IMR-90 (cell line): ENCODE results near the gene CPNE6.

Experiments
- BHLHE40 ChIP-seq: fragments of 150-350 bp; IDR thresholded peaks from 2 replicates; pipeline ENCODE4 v1.6.1; 2016; ENCODE audit warnings: mild to moderate bottlenecking, low read depth, low read length
- CEBPB ChIP-seq: IDR thresholded peaks from 2 replicates; pipeline ENCODE4 v1.6.1; 2012; ENCODE audit warnings: low read depth, low read length, improper control_type of control experiment
- CTCF ChIP-seq: conservative IDR thresholded peaks from 2 replicates; pipeline ENCODE4 v1.5.1; 2012; ENCODE audit warnings: mild to moderate bottlenecking, low read depth, low read length, improper control_type of control experiment
- ELK1 ChIP-seq: fragments of 150-350 bp; IDR thresholded peaks from 2 replicates; pipeline ENCODE4 v1.6.1; 2016; ENCODE audit warnings: low read depth, mild to moderate bottlenecking, low read length, moderate library complexity, borderline replicate concordance
- FOS ChIP-seq: fragments of 150-350 bp; IDR thresholded peaks from 2 replicates; pipeline ENCODE4 v1.6.1; 2016; ENCODE audit warnings: low read depth, low read length
- MAFK ChIP-seq: IDR thresholded peaks from 2 replicates; pipeline ENCODE4 v1.6.1; 2012; ENCODE audit warnings: low read depth, low read length, improper control_type of control experiment
- NFE2L2 ChIP-seq: fragments of 150-350 bp; IDR thresholded peaks from 2 replicates; pipeline ENCODE4 v1.6.1; 2016; ENCODE audit warnings: low read depth, mild to moderate bottlenecking, low read length
- POLR2A ChIP-seq: IDR thresholded peaks from 2 replicates; pipeline ENCODE4 v1.6.1; 2012; ENCODE audit warnings: mild to moderate bottlenecking, low read depth, low read length
- RAD21 ChIP-seq: IDR thresholded peaks from 2 replicates; pipeline ENCODE4 v1.6.1; 2012; ENCODE audit warnings: low read length, improper control_type of control experiment
- RCOR1 ChIP-seq: IDR thresholded peaks from 2 replicates; pipeline ENCODE4 v1.6.1; 2012; ENCODE audit warnings: mild to moderate bottlenecking, low read length, improper control_type of control experiment; ENCODE audit not compliant: insufficient replicate concordance
- RFX5 ChIP-seq: IDR thresholded peaks from 2 replicates; pipeline ENCODE4 v1.8.0; 2012; ENCODE audit warnings: low read depth, mild to moderate bottlenecking, low read length, moderate library complexity
- SMC3 ChIP-seq: fragments of 150-350 bp; IDR thresholded peaks from 2 replicates; pipeline ENCODE4 v1.6.1; 2016; ENCODE audit warnings: low read depth, mild to moderate bottlenecking, antibody characterized with exemption, low read length, moderate library complexity
- TF ChIP-seq, protein P1 (sequence below): fragments of 150-350 bp; IDR thresholded peaks from 2 replicates; pipeline ENCODE4 v1.6.1; 2017; ENCODE audit warnings: mild to moderate bottlenecking, antibody characterized with exemption, low read length, low read depth

DNA sequence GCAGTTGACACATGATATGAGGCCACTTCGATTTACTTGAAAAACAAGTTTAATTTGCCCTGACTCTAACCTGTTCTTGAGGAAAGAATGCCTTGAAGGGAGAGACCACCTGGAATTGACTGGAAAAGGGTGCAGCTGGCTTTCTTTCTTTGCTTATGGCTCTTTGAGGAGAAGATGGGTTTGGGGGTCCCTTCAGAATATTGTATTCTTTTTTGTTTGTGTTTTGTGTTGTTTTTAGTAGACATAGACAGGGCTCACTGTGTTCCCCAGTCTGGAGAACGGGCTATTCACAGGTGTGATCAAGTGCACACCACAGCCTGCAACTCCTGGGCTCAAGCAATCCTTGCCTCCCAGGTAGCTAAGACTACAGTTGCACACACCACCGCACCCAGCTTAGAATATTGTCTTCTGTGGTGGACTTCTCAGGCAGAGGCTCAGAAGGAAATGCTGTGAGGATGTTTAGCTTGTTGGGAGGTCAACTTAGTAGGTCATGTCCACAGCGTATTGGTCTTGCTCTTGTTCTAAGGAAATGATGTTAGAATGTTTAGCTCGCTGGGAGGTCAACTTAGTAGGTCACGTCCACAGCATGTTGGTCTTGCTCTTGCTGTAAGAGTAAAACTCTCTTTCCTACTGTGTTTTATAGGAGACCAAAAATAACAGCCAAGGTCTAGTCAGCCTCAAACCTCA, 44.9 kb downstream of the CPNE6 start:
- no peak for TF ChIP-seq CTCF
- TF ChIP-seq RCOR1 = no peak
- TF ChIP-seq, protein P1, sequence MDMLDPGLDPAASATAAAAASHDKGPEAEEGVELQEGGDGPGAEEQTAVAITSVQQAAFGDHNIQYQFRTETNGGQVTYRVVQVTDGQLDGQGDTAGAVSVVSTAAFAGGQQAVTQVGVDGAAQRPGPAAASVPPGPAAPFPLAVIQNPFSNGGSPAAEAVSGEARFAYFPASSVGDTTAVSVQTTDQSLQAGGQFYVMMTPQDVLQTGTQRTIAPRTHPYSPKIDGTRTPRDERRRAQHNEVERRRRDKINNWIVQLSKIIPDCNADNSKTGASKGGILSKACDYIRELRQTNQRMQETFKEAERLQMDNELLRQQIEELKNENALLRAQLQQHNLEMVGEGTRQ = no peak
- TF ChIP-seq CEBPB = no peak
- no peak for TF ChIP-seq RFX5
- TF ChIP-seq POLR2A = no peak
- no peak for TF ChIP-seq SMC3
- no peak for TF ChIP-seq FOS
- no peak for TF ChIP-seq RAD21
- no peak for TF ChIP-seq BHLHE40
- TF ChIP-seq NFE2L2 = no peak
- no peak for TF ChIP-seq ELK1
- TF ChIP-seq MAFK = no peak
